Measurements from ENCODE around the gene MCHR1.

Gene MCHR1

GRCh38 chr22:40659166-40659565 lies 20.1 kb upstream of the MCHR1 start:
- Histone ChIP-seq H3K36me3 (ENCODE audit: control insufficient read depth, low read length) (no peaks in the 10 kb centered on the region), H3F3A (ENCODE audit: control insufficient read depth, insufficient read depth) (no peaks in the 10 kb centered on the region), H4K20me1 (ENCODE audit: control insufficient read depth, insufficient read depth, low read depth, low read length) (no peaks in the 10 kb centered on the region), H3K4me1 (ENCODE audit: control insufficient read depth, low read length) (peaks cover 6% of the 10 kb centered on the region), H3K79me2 (ENCODE audit: control insufficient read depth, low read length) (no peaks in the 10 kb centered on the region), H3K27me3 (ENCODE audit: control insufficient read depth, low read length) (no peaks in the 10 kb centered on the region), H3K9me3 (ENCODE audit: control insufficient read depth, insufficient read depth, low read length) (no peaks in the 10 kb centered on the region), H3K27ac (ENCODE audit: low read depth, low read length) (no peak overlapping the region), H3K4me2 (ENCODE audit: low read length) (no peak overlapping the region), H3K4me3 (ENCODE audit: low read length) (no peak overlapping the region), H3K9me2 (replicated peaks; ENCODE audit: control insufficient read depth, low read length) (no peaks in the 10 kb centered on the region)
- no peak for TF ChIP-seq EZH2phosphoT487 (IDR thresholded peaks at IDR 0.05; ENCODE audit: borderline replicate concordance, low read length)
- no peak for TF ChIP-seq CTCF (IDR thresholded peaks at IDR 0.05; ENCODE audit: low read depth, low read length, poor library complexity, severe bottlenecking)

DNA sequence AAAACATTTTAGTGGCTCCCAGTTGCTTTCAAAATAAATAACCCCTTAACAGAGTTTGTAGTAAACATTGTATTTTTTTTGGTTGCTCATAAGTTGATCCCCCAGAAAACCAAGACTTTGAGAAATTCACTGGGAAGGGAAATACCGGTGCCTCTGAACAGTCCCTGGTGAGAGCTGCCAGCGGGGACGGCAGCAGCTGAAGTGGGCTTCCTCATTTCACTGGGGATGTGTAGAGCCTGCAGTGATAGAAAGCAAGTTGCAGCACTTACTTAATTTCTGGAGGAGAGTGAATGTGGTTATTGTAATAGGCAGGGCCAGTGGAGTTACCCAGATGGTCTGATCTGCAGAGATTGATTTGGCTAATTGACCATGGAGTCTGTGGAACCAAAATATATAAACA lies 18.6 kb upstream of the MCHR1 start:
- Histone ChIP-seq H3K4me1 (ENCODE audit: control insufficient read depth, low read length) (peaks cover 6% of the 10 kb centered on the region), H3K4me3 (ENCODE audit: low read length) (no peak overlapping the region), H3F3A (ENCODE audit: control insufficient read depth, insufficient read depth) (no peaks in the 10 kb centered on the region), H3K27me3 (ENCODE audit: control insufficient read depth, low read length) (peaks cover 4% of the 10 kb centered on the region; the same call in 1 of the 2 replicates), H4K20me1 (ENCODE audit: control insufficient read depth, insufficient read depth, low read depth, low read length) (no peaks in the 10 kb centered on the region), H3K9me3 (ENCODE audit: control insufficient read depth, insufficient read depth, low read length) (no peaks in the 10 kb centered on the region), H3K27ac (ENCODE audit: low read depth, low read length) (no peak overlapping the region), H3K79me2 (ENCODE audit: control insufficient read depth, low read length) (no peaks in the 10 kb centered on the region), H3K36me3 (ENCODE audit: control insufficient read depth, low read length) (no peaks in the 10 kb centered on the region), H3K9me2 (replicated peaks; ENCODE audit: control insufficient read depth, low read length) (no peaks in the 10 kb centered on the region), H3K4me2 (ENCODE audit: low read length) (no peak overlapping the region)
- TF ChIP-seq CTCF (IDR thresholded peaks at IDR 0.05; ENCODE audit: low read depth, low read length, poor library complexity, severe bottlenecking) (no peak), EZH2phosphoT487 (IDR thresholded peaks at IDR 0.05; ENCODE audit: borderline replicate concordance, low read length) (no peak)

DNA sequence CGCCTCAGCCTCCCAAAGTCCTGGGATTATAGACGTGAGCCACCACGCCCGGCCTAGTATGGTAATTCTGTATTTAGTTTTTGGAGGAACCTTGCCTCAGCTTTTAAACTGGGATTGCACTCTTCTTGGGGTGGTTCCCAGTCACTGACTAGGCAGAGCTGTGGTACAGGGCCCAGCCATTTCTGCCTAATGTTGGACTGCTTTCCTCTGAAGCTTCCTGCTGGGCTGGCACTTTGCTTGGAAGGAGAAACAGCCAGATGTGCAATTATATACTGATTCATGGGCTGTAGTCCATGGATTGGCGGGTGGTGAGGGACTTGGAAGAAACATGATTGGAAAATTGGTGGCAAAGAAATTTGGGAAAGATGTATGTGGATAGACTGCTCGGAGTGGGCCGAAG lies 17.6 kb upstream of the MCHR1 start:
- H3K4me1 ChIP-seq (ENCODE audit: control insufficient read depth, low read length) = peaks cover 6% of the 10 kb centered on the region
- H3K4me2 ChIP-seq (ENCODE audit: low read length) = no peak overlapping the region
- H3K9me2 ChIP-seq (replicated peaks; ENCODE audit: control insufficient read depth, low read length) = no peaks in the 10 kb centered on the region
- TF ChIP-seq EZH2phosphoT487 (IDR thresholded peaks at IDR 0.05; ENCODE audit: borderline replicate concordance, low read length) (no peak), CTCF (IDR thresholded peaks at IDR 0.05; ENCODE audit: low read depth, low read length, poor library complexity, severe bottlenecking) (no peak)
- no peak overlapping the region for H3K27ac ChIP-seq (ENCODE audit: low read depth, low read length)
- peaks cover 4% of the 10 kb centered on the region; the same call in 1 of the 2 replicates for H3K27me3 ChIP-seq (ENCODE audit: control insufficient read depth, low read length)
- no peaks in the 10 kb centered on the region for H4K20me1 ChIP-seq (ENCODE audit: control insufficient read depth, insufficient read depth, low read depth, low read length)
- H3K9me3 ChIP-seq (ENCODE audit: control insufficient read depth, insufficient read depth, low read length) = no peaks in the 10 kb centered on the region
- no peaks in the 10 kb centered on the region for H3K36me3 ChIP-seq (ENCODE audit: control insufficient read depth, low read length)
- H3K79me2 ChIP-seq (ENCODE audit: control insufficient read depth, low read length) = no peaks in the 10 kb centered on the region
- H3F3A ChIP-seq (ENCODE audit: control insufficient read depth, insufficient read depth) = no peaks in the 10 kb centered on the region
- no peak overlapping the region for H3K4me3 ChIP-seq (ENCODE audit: low read length)

All from DOHH2 (cell line).